A673 (cell line): Measurements from ENCODE around the gene CTSO.

ENCODE experiments used
- CTCF ChIP-seq: fragments of 300-800, 200-600 bp; sonication (generic); conservative IDR thresholded peaks from 2 replicates; pipeline ENCODE4 v1.5.1; 2017; ENCODE audit warnings: low read depth, mild to moderate bottlenecking, antibody characterized with exemption, low read length, moderate library complexity, mixed read lengths
- EZH2 ChIP-seq: fragments of 200-600 bp; sonication (generic); IDR thresholded peaks from 2 replicates; pipeline ENCODE4 v1.6.1; 2017; ENCODE audit warnings: borderline replicate concordance, low read depth, mild to moderate bottlenecking, mixed read lengths, antibody characterized with exemption, low read length; ENCODE audit not compliant: poor library complexity, severe bottlenecking

- no peak for TF ChIP-seq CTCF
- TF ChIP-seq EZH2, result no peak
Observed at GRCh38 chr4:155944516-155944915, 9.2 kb downstream of the CTSO start.
